ENCODE results near the gene FOXK1.

The FOXK1 gene

GRCh38 chr7:4797858-4798705 is 116.0 kb downstream of the FOXK1 start:
- no peak overlapping the region for H3K4me3 ChIP-seq (ENCODE audit: control insufficient read depth, low read depth, low read length)
- TF ChIP-seq, protein P1, sequence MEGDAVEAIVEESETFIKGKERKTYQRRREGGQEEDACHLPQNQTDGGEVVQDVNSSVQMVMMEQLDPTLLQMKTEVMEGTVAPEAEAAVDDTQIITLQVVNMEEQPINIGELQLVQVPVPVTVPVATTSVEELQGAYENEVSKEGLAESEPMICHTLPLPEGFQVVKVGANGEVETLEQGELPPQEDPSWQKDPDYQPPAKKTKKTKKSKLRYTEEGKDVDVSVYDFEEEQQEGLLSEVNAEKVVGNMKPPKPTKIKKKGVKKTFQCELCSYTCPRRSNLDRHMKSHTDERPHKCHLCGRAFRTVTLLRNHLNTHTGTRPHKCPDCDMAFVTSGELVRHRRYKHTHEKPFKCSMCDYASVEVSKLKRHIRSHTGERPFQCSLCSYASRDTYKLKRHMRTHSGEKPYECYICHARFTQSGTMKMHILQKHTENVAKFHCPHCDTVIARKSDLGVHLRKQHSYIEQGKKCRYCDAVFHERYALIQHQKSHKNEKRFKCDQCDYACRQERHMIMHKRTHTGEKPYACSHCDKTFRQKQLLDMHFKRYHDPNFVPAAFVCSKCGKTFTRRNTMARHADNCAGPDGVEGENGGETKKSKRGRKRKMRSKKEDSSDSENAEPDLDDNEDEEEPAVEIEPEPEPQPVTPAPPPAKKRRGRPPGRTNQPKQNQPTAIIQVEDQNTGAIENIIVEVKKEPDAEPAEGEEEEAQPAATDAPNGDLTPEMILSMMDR (IDR thresholded peaks at IDR 0.05; ENCODE audit: control insufficient read depth, insufficient read depth, low read depth, low read length, missing control alignments), result peak; percentile 89
- DNase-seq (ENCODE audit: low read depth), result no peak

GRCh38 chr7:4798706-4799235 is 116.7 kb downstream of the FOXK1 start:
- no peak overlapping the region for H3K4me3 ChIP-seq (ENCODE audit: control insufficient read depth, low read depth, low read length)
- DNase-seq (ENCODE audit: low read depth), result no peak
- TF ChIP-seq, protein P1 (IDR thresholded peaks at IDR 0.05; ENCODE audit: control insufficient read depth, insufficient read depth, low read depth, low read length, missing control alignments), result no peak

DNA sequence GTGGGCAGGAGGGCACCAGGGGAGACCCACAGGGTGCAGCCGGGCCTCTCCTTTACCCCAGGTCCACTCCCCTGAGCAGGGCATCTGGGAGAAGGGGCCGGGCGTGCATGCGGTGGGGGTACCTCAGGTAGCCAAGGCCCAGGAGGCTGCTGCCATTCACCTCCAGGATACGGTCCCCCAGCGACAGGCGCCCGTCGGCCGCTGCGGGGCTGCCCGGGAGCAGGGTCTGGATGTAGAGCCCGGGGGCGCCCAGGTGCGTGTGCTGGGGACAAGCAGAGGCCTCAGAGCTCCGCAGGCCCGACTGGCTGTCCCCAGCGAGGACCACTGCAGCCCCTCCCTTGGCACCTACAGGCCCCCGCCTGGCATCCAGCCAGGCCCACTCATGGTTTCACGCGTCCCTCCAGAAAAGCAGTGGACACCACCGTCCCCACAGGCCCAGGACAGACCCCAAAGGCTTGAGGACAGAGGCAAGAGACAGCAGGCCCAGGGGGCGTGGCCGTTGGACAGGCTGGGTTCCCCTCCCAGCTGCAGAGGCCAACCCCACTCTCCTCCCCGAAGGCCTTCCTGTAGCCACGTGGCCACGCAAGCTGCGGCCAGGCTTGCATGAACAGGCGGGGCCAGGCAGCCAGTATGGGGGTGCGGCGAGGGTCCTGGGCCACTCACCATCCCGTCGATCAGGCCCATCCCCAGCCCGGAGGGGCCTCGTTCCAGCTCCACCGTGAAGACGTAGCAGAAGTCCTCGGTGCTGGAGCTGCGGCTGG is 117.6 kb downstream of the FOXK1 start:
- DNase-seq (ENCODE audit: low read depth), result no peak
- TF ChIP-seq, protein P1 (IDR thresholded peaks at IDR 0.05; ENCODE audit: control insufficient read depth, insufficient read depth, low read depth, low read length, missing control alignments), result no peak
- H3K4me3 ChIP-seq (ENCODE audit: control insufficient read depth, low read depth, low read length), result no peak overlapping the region

DNA sequence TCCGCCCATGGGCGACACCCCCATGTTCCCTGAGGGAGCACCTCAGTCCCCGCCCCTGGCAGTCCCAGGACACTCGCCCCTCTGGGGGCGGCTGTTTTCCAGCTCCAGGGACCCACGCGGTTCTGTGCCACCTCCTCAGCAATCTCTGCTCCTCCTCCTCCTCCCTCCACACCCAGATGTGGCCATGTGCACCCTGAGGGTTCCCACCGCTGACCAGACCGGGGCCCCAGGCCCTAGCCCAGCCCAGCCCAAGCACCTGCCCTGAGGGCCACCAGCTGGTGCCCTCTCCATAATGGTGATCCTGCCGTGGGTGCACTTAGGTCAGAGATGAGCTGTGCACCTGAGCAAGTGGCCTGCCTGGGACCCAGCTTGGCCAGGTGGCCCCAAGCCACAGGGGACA is 118.4 kb downstream of the FOXK1 start:
- DNase-seq (ENCODE audit: low read depth), result no peak
- H3K4me3 ChIP-seq (ENCODE audit: control insufficient read depth, low read depth, low read length), result no peak overlapping the region
- TF ChIP-seq, protein P1 (IDR thresholded peaks at IDR 0.05; ENCODE audit: control insufficient read depth, insufficient read depth, low read depth, low read length, missing control alignments), result no peak

- DNase-seq (ENCODE audit: low read depth), result no peak
Observed at GRCh38 chr7:4800926-4801838, 119.1 kb downstream of the FOXK1 start.

More at GRCh38 chr7:4800926-4801838, 119.1 kb downstream of the FOXK1 start:
- H3K4me3 ChIP-seq (ENCODE audit: control insufficient read depth, low read depth, low read length), result no peak overlapping the region
- TF ChIP-seq, protein P1 (IDR thresholded peaks at IDR 0.05; ENCODE audit: control insufficient read depth, insufficient read depth, low read depth, low read length, missing control alignments), result no peak
